Coronary artery (tissue), 2 donors: ENCODE results near the gene SLC24A3.
A peak's percentile ranks its signal among the peaks of the same experiment; 100 is the strongest.

Experiments
- DNase-seq: peaks from one replicate; pipeline ENCODE4 v3.0.0-alpha.2; 2017; ENCODE audit warnings: low spot score
- H3K27ac ChIP-seq, 2 donors: fragments of 200-600 bp; sonication (generic); one replicate each; pipeline ENCODE4 v1.5.1; 2016 to 2019
- H3K4me3 ChIP-seq: fragments of 200-600 bp; sonication (generic); 2 replicates; pipeline ENCODE4 v1.5.1; 2016; ENCODE audit warnings: mild to moderate bottlenecking, moderate library complexity
- CTCF ChIP-seq: fragments of 200-600 bp; sonication (generic); IDR thresholded peaks from one replicate; pipeline ENCODE4 v1.5.1; 2019; ENCODE audit warnings: antibody characterized with exemption

Gene SLC24A3

DNA sequence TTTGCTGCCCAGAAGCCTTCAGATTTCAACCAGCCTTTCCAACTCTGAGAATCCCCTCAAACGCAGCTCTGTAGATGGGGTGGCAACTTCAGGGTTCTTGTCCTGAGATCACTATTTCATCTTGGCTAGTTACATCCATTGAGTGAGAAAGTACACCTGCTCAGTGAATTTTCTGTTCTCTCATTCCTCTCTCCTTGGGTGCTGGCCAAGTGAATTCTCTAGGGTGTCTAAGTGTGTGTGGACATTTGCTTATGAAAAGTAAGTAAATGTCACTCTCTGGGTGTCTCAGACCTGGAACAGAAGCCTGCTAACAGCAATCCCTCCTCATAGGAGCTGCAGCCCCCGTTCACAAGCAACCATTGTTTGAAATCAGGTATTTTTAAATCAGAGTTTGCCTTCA, 549.4 kb downstream of the SLC24A3 start:
- Histone ChIP-seq H3K27ac (no peak overlapping the region), H3K4me3 (no peak overlapping the region)
- DNase-seq = peak; percentile 24
- no peak for TF ChIP-seq CTCF

DNA sequence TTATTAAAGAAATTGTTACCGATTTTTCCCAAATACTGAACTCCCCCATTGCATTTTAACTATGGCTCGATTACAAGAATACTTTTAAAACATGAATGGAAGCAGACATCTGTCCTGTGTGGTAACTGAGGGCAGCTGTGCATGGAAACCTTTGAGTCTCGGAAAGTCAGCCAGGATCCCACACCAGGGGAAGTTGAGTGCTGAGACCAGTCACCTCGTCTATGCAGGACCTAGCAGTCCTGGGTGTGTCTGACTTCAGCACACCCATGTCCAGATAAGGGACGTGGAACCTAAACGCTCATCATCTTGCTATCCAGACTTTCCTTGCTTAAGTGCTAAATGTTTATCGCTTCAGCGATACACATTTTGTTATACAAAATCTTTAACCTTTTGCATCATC, 551.8 kb downstream of the SLC24A3 start:
- DNase-seq = peak; percentile 57
- no peak overlapping the region for H3K4me3 ChIP-seq
- no peak for TF ChIP-seq CTCF
- no peak overlapping the region for H3K27ac ChIP-seq

DNA sequence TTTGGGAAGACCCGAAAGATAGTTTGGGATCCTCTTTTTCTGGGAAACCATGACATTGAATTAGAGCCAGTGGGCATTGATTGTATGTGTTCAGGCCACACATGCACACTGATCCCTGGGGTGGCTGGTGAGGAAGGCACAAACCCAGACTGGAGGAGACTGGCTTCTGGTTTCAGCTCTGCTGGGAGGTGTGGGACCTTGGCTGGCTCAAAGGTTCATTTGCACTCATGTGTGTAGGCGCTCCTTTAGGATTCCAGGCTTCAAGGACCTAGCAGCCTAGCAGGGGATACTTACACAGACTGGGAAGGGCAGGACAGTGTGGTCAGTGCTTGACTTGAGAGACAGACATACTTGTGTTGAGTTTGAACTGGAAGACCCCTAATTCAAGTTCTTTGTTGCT, 552.8 kb downstream of the SLC24A3 start:
- no peak for TF ChIP-seq CTCF
- no peak overlapping the region for H3K27ac ChIP-seq

GRCh38 chr20:19765913-19766312, 553.5 kb downstream of the SLC24A3 start:
- H3K4me3 ChIP-seq = no peak overlapping the region
- peak; percentile 11 for DNase-seq
- no peak overlapping the region for H3K27ac ChIP-seq
- TF ChIP-seq CTCF = no peak

More for the DNA sequence above, 552.8 kb downstream of the SLC24A3 start:
- H3K4me3 ChIP-seq = no peak overlapping the region
- peak; percentile 50 for DNase-seq

- no peak overlapping the region for H3K27ac ChIP-seq
- TF ChIP-seq CTCF = no peak
- no peak for DNase-seq
- H3K4me3 ChIP-seq = no peak overlapping the region
Measured at GRCh38 chr20:19767070-19767469, 554.6 kb downstream of the SLC24A3 start.

GRCh38 chr20:19768325-19768842, 555.9 kb downstream of the SLC24A3 start:
- DNase-seq = no peak
- TF ChIP-seq CTCF = no peak
- no peak overlapping the region for H3K4me3 ChIP-seq
- no peak overlapping the region for H3K27ac ChIP-seq

GRCh38 chr20:19769507-19769906, 557.1 kb downstream of the SLC24A3 start:
- no peak for TF ChIP-seq CTCF

More at GRCh38 chr20:19769507-19769906, 557.1 kb downstream of the SLC24A3 start:
- DNase-seq = no peak
- Histone ChIP-seq H3K27ac (no peak overlapping the region), H3K4me3 (no peak overlapping the region)
